HCT116 (cell line): ENCODE results near the gene POLR2A. TPM values are rescaled to one million over a fixed set of nuclear protein-coding genes. Genes with fewer than 3 reads are reported as not detected.

ENCODE experiments used
- ATAC-seq: fragments of 200-7000 bp; cut with Tn5 transposase; 2 replicates; pipeline ENCODE4 v1.9.1; 2020; ENCODE audit warnings: mild to moderate bottlenecking, moderate library complexity
- BruUV-seq: library from RNA; stranded (reverse); fragments of 400-500 nt; replicated peaks from 2 replicates; lab custom pipeline; 2021; lab: Mats Ljungman, UMichigan
- CTCF ChIA-PET: fragments of 300-600 bp; sonication (Branson Sonifier 250); formaldehyde crosslinking; loops from one replicate; lab custom pipeline; 2021; ENCODE audit warnings: antibody characterized with exemption; lab: Charles Lee
- POLR2A ChIA-PET: fragments of 300-600, 350-600 bp; sonication (Branson Sonifier 250); formaldehyde crosslinking; loops from one replicate; lab custom pipeline; 2021; ENCODE audit warnings: antibody characterized with exemption; lab: Charles Lee
- RAD21 ChIA-PET, 2 experiments: fragments of 300-600 bp; sonication (Branson Sonifier 250); formaldehyde crosslinking; loops; one replicate each; lab custom pipeline; 2023; ENCODE audit warnings: low total read pairs in 2 of 2; ENCODE audit not compliant: uncharacterized antibody in 2 of 2, unreplicated experiment in 2 of 2, low non-redundant PET in 1 of 2; lab: Charles Lee
- DNase-seq: peaks from one replicate; pipeline ENCODE4 v3.0.0-alpha.2; 2010; ENCODE audit warnings: low read depth, low spot score
- H2AFZ ChIP-seq: fragments of 200-600 bp; shearing (Covaris generic), sonication (generic); 2 replicates; pipeline ENCODE4 v1.6.1; 2017; ENCODE audit warnings: low read depth, mixed run types, mixed read lengths, antibody characterized with exemption, low read length; ENCODE audit not compliant: poor library complexity, severe bottlenecking
- H3K27ac ChIP-seq: 2 replicates; pipeline ENCODE4 v1.5.1; 2012; ENCODE audit warnings: low read depth, low read length
- H3K27me3 ChIP-seq: fragments of 200-600 bp; sonication (generic); 2 replicates; pipeline ENCODE4 v1.6.1; 2016; ENCODE audit warnings: mixed run types, low read length, mixed read lengths; ENCODE audit not compliant: insufficient read depth
- H3K36me3 ChIP-seq, 2 experiments: fragments of 200-500 bp in 1 of 2; fragments of 200-600 bp in 1 of 2; sonication (Bioruptor generic) in 1 of 2; sonication (generic) in 1 of 2; 2 replicates each; pipeline versions ENCODE4 v1.5.1 to v1.6.1; 2014 to 2016; ENCODE audit warnings: low read length in 2 of 2, inconsistent platforms in 1 of 2, mixed read lengths in 1 of 2, mixed run types in 1 of 2; ENCODE audit not compliant: insufficient read depth in 2 of 2, control insufficient read depth in 1 of 2
- H3K4me1 ChIP-seq, 2 experiments: fragments of 200-600 bp in 1 of 2; sonication (generic) in 1 of 2; 2 replicates each; pipeline versions ENCODE4 v1.5.1 to v1.6.1; 2012 to 2017; ENCODE audit warnings: low read length in 2 of 2, inconsistent platforms in 1 of 2, mild to moderate bottlenecking in 1 of 2, mixed read lengths in 1 of 2, mixed run types in 1 of 2, moderate library complexity in 1 of 2; ENCODE audit not compliant: insufficient read depth in 2 of 2, control insufficient read depth in 1 of 2
- H3K4me2 ChIP-seq: fragments of 200-600 bp; sonication (generic); 2 replicates; pipeline ENCODE4 v1.6.1; 2017; ENCODE audit warnings: mixed run types, low read length, mixed read lengths
- H3K4me3 ChIP-seq, 2 experiments: fragments of 200-600 bp in 1 of 2; sonication (generic) in 1 of 2; replicated peaks in 1 of 2; 2 replicates each; pipeline ENCODE4 v1.5.1; 2011 to 2016; ENCODE audit warnings: low read length in 2 of 2, control low read depth in 1 of 2, low read depth in 1 of 2, mild to moderate bottlenecking in 1 of 2, mixed read lengths in 1 of 2, mixed run types in 1 of 2
- H3K79me2 ChIP-seq: fragments of 200-600 bp; sonication (generic); 2 replicates; pipeline ENCODE4 v1.6.1; 2017; ENCODE audit warnings: mild to moderate bottlenecking, mixed run types, low read length, moderate library complexity, mixed read lengths; ENCODE audit not compliant: insufficient read depth
- H3K9ac ChIP-seq: fragments of 200-600 bp; sonication (generic); 2 replicates; pipeline ENCODE4 v1.6.1; 2016; ENCODE audit warnings: low read length, mixed read lengths
- H3K9me2 ChIP-seq: fragments of 200-600 bp; sonication (generic), shearing (Covaris generic); 2 replicates; pipeline ENCODE4 v1.6.1; 2017; ENCODE audit warnings: mixed run types, mild to moderate bottlenecking, moderate library complexity; ENCODE audit not compliant: insufficient read depth
- H3K9me3 ChIP-seq, 2 experiments: fragments of 200-500 bp in 1 of 2; fragments of 200-600 bp in 1 of 2; sonication (Bioruptor generic) in 1 of 2; sonication (generic) in 1 of 2; 2 replicates each; pipeline ENCODE4 v1.6.1; 2014 to 2017; ENCODE audit warnings: low read length in 2 of 2, mixed read lengths in 2 of 2, inconsistent platforms in 1 of 2, low read depth in 1 of 2, mild to moderate bottlenecking in 1 of 2, mixed run types in 1 of 2, moderate library complexity in 1 of 2; ENCODE audit not compliant: control insufficient read depth in 1 of 2, insufficient read depth in 1 of 2
- H4K20me1 ChIP-seq: fragments of 200-600 bp; sonication (generic), shearing (Covaris generic); 2 replicates; pipeline ENCODE4 v1.6.1; 2017; ENCODE audit warnings: mixed run types, mild to moderate bottlenecking, moderate library complexity; ENCODE audit not compliant: insufficient read depth
- CBX3 ChIP-seq: IDR thresholded peaks from 2 replicates; pipeline ENCODE4 v1.6.1; 2012; ENCODE audit warnings: low read depth
- ELF1 ChIP-seq: IDR thresholded peaks from 2 replicates; pipeline ENCODE4 v1.6.1; 2012; ENCODE audit warnings: low read depth, borderline replicate concordance
- EZH2 ChIP-seq: fragments of 200-600 bp; sonication (generic); IDR thresholded peaks from 2 replicates; pipeline ENCODE4 v1.6.1; 2017; ENCODE audit warnings: antibody characterized with exemption, mixed run types
- EZH2phosphoT487 ChIP-seq: fragments of 200-600 bp; IDR thresholded peaks from 2 replicates; pipeline ENCODE4 v1.6.1; 2018; ENCODE audit warnings: antibody characterized with exemption, borderline replicate concordance
- FOSL1 ChIP-seq: IDR thresholded peaks from 2 replicates; pipeline ENCODE4 v1.6.1; 2012; ENCODE audit warnings: low read depth
- JUND ChIP-seq: IDR thresholded peaks from 2 replicates; pipeline ENCODE4 v1.6.1; 2012
- POLR2A ChIP-seq: IDR thresholded peaks from 2 replicates; pipeline ENCODE4 v1.7.0; 2011; ENCODE audit warnings: borderline replicate concordance; ENCODE audit not compliant: insufficient read depth, insufficient read length; ENCODE audit errors: extremely low read depth
- POLR2AphosphoS5 ChIP-seq: IDR thresholded peaks from 2 replicates; pipeline ENCODE4 v1.6.1; 2011; ENCODE audit warnings: mild to moderate bottlenecking, low read depth, low read length, moderate library complexity
- RAD21 ChIP-seq: IDR thresholded peaks from 2 replicates; pipeline ENCODE4 v1.6.1; 2012; ENCODE audit warnings: low read depth, mild to moderate bottlenecking
- REST ChIP-seq: IDR thresholded peaks from 2 replicates; pipeline ENCODE4 v1.6.1; 2012; ENCODE audit warnings: low read depth
- SP1 ChIP-seq: IDR thresholded peaks from 2 replicates; pipeline ENCODE4 v1.6.1; 2012; ENCODE audit warnings: low read depth
- TCF7L2 ChIP-seq: IDR thresholded peaks from 2 replicates; pipeline ENCODE4 v1.7.0; 2011; ENCODE audit warnings: borderline replicate concordance, inconsistent platforms; ENCODE audit not compliant: insufficient read depth, insufficient read length; ENCODE audit errors: extremely low read depth
- YY1 ChIP-seq: IDR thresholded peaks from 2 replicates; pipeline ENCODE4 v1.6.1; 2011; ENCODE audit warnings: low read length, low read depth, moderate library complexity, mild to moderate bottlenecking; ENCODE audit not compliant: insufficient replicate concordance; ENCODE audit errors: extremely low read depth
- ZFX ChIP-seq: fragments of 450-650 bp; IDR thresholded peaks from 2 replicates; pipeline ENCODE4 v1.6.1; 2017
- ZNF274 ChIP-seq: fragments of 200-500 bp; sonication (Bioruptor generic); IDR thresholded peaks from 2 replicates; pipeline ENCODE4 v1.6.1; 2014; ENCODE audit warnings: mild to moderate bottlenecking, low read depth, low read length, inconsistent platforms
- intact Hi-C: fragments of 100-400 bp; cut with micrococcal nuclease; formaldehyde crosslinking; loops from 2 replicates; pipeline ENCODE4 v1.10.0; 2022
- total RNA-seq: library from RNA; stranded (reverse); gene quantifications from one replicate; pipeline ENCODE4 v1.2.1, GENCODE V29; 2021; ENCODE audit not compliant: unreplicated experiment

The POLR2A gene
- total RNA-seq, 1 experiment from 2014 or later = 205 TPM

GRCh38 chr17:7495906-7496434 is 11.8 kb downstream of the POLR2A start:
- Histone ChIP-seq H3K4me2 (no peak overlapping the region), H3K79me2 (peaks cover 91% of the 10 kb centered on the region)
- RAD21 ChIA-PET = no interaction called here
- TF ChIP-seq TCF7L2 (no peak), ZFX (no peak), ZNF274 (no peak), POLR2A (no peak), EZH2 (no peak), JUND (no peak), CBX3 (no peak), RAD21 (no peak), EZH2phosphoT487 (no peak), REST (no peak), SP1 (no peak), FOSL1 (no peak), ELF1 (no peak), YY1 (no peak), POLR2AphosphoS5 (no peak)
- TF ChIP-seq, all 23 proteins: peak for 0
- H3K27ac ChIP-seq = no peak overlapping the region
- H3K36me3 ChIP-seq = peaks cover 51 to 70% of the 10 kb centered on the region in 2 experiments
- no peak overlapping the region for H3K9ac ChIP-seq
- no peaks in the 10 kb centered on the region for H3K9me2 ChIP-seq
- intact Hi-C loops = no loop called here
- CTCF ChIA-PET = no interaction called here
- H3K4me1 ChIP-seq = no peaks in the 10 kb centered on the region
- H2AFZ ChIP-seq = no peak overlapping the region
- BruUV-seq = no TSS peak
- H3K27me3 ChIP-seq = no peaks in the 10 kb centered on the region
- POLR2A ChIA-PET = no interaction called here
- peaks cover 23% of the 10 kb centered on the region; the same call in 1 of the 2 replicates for H4K20me1 ChIP-seq
- H3K9me3 ChIP-seq = no peaks in the 10 kb centered on the region
- DNase-seq (no peak), ATAC-seq (no peak)
- H3K4me3 ChIP-seq = no peak overlapping the region
